ENCODE results near the gene SUSD2.

GRCh38 chr22:24181996-24182899, 961 bp downstream of the SUSD2 start:
- TF ChIP-seq SUZ12 (IDR thresholded peaks at IDR 0.05) (no peak), SP1 (IDR thresholded peaks at IDR 0.05) (no peak)
